Cardiac fibroblast (primary cell): ENCODE measurements around the gene OMG.

Source experiments
- DNase-seq, 2 donors: peaks; one replicate each; pipeline versions ENCODE4 v3.0.0 to v3.0.0-alpha.2; 2010; ENCODE audit warnings: low read depth in 2 of 2
- H3K4me3 ChIP-seq, 2 donors: replicated peaks in 1 of 2; 1 replicate in 1 of 2; 2 replicates in 1 of 2; pipeline ENCODE4 v1.5.1; 2011; ENCODE audit warnings: low read depth in 2 of 2, low read length in 2 of 2, mild to moderate bottlenecking in 2 of 2, moderate library complexity in 1 of 2
- TF ChIP-seq, protein P1 (sequence below): IDR thresholded peaks from one replicate; pipeline ENCODE4 v1.5.1; 2011; ENCODE audit warnings: low read depth, mild to moderate bottlenecking, low read length, inconsistent platforms

The OMG gene

DNA sequence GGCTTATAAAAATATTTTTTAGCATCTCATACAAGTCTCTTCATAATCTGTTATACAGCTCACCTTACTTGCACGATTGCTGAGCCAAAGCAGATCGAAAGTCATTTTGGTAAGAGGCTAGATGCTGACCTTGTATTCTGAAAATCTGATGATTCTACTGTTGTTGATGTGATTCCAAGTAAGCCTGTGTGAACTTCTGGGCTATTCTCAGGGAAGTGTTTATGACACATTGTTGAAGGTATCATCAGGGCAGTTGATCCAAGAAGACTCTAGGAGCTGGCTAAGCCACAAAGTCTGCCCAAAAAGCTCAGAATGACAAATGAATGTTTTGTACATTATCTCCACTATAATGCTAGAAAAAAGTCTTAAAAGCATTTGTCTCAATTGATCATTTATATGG is 16.0 kb downstream of the OMG start:
- no peak overlapping the region for H3K4me3 ChIP-seq
- TF ChIP-seq, protein P1, sequence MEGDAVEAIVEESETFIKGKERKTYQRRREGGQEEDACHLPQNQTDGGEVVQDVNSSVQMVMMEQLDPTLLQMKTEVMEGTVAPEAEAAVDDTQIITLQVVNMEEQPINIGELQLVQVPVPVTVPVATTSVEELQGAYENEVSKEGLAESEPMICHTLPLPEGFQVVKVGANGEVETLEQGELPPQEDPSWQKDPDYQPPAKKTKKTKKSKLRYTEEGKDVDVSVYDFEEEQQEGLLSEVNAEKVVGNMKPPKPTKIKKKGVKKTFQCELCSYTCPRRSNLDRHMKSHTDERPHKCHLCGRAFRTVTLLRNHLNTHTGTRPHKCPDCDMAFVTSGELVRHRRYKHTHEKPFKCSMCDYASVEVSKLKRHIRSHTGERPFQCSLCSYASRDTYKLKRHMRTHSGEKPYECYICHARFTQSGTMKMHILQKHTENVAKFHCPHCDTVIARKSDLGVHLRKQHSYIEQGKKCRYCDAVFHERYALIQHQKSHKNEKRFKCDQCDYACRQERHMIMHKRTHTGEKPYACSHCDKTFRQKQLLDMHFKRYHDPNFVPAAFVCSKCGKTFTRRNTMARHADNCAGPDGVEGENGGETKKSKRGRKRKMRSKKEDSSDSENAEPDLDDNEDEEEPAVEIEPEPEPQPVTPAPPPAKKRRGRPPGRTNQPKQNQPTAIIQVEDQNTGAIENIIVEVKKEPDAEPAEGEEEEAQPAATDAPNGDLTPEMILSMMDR: no peak
- peak in 1 of 2 donors; percentile 2 for DNase-seq

DNA sequence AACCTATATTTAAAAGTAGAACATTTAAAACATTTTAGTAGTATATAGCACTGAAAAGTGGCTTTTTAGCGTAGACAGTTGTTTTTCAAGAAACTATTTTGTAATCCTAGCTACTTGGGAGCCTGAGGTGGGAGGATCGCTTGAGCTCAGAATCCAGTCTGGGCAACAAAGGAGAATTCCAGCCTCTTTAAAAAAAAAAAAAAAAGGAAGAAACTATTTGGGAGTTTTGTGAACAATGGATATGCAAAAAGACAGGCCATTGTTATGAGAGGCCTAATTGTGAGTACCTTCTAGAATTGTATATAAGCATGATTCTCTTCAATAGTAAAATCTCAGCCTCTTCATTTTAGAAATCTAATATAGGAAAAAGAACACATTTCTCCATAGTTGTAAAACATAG is 17.6 kb downstream of the OMG start:
- no peak overlapping the region for H3K4me3 ChIP-seq
- peak in 1 of 2 donors; percentile 43 for DNase-seq
- TF ChIP-seq, protein P1: no peak

DNA sequence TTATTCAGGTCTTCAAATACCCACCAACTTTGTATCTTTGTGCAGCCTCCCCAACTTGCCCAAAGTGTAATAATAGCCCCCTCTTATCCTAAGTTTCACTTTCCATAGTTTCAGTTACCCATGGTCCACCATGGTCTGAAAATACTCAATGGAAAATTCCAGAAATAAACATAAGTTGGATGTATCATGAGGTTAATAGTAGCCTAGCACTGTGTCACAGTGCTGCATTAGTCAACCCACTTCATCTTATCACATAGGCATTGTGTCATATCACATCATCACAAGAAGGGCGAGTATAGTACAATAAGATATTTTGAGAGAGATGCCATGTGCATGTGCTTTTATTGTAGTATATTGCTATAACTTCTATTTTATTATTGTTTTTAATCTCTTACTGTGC is 21.9 kb downstream of the OMG start:
- TF ChIP-seq, protein P1: no peak
- peak; percentile 9 to 36 for DNase-seq
- H3K4me3 ChIP-seq: no peak overlapping the region

DNA sequence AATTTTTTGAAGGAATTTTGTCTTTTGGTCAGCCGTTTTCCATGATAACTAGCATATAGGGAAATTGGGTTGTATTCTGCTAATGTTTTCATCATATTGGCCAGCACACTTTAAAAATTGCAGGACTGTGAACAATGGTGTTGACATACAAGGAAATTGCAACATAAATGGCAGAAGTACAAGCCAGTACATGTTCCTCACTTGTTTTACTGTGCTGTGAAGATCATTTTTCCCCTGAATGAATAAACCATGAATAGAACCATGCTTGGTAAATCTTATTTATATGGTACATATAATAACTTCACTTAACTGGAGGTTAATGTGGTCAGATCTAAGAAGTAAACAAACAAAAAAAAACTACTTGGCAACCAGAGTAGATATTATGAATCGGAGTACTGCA is 22.8 kb downstream of the OMG start:
- no peak overlapping the region for H3K4me3 ChIP-seq
- TF ChIP-seq, protein P1: no peak
- peak; percentile 86 to 90 for DNase-seq

DNA sequence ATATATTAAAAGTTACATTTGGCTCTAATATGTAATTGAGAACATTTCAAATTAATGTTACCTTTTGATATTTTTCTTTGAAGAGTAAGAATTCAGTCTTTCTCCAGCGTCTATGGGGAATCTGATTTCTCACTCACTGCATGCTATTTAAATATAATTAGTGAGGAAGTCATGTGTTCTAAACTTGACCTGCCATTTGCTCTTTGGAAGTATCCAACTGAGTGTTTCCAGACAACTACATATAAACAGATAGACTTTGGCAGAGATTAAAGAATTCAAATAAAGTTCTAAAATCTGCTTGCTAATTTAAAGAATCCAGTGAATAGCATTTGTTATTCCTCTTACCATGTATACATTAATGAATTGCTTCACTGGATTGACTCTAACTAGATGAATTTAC is 23.5 kb downstream of the OMG start:
- peak in 1 of 2 donors; percentile 57 for DNase-seq
- H3K4me3 ChIP-seq: no peak overlapping the region
- TF ChIP-seq, protein P1: no peak

DNA sequence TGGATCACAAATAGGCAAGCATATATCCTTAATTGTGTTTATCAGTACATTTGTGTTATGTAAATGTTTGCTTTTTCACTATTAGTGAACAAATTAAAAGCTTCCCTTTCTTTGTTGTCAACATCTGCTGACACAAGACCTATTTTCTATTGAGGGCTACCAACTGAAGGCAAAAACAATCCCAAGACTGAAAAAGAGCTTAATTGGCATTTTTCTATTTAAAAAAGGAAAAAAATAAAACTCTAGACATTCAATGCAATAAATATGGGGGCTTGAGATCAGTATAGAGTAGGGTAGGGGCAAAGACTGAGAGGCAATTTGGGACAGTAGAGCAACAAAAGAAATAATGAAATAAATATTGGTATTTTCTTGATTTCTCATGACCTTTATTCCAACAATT is 24.2 kb downstream of the OMG start:
- H3K4me3 ChIP-seq: no peak overlapping the region
- TF ChIP-seq, protein P1: no peak
- no peak for DNase-seq

DNA sequence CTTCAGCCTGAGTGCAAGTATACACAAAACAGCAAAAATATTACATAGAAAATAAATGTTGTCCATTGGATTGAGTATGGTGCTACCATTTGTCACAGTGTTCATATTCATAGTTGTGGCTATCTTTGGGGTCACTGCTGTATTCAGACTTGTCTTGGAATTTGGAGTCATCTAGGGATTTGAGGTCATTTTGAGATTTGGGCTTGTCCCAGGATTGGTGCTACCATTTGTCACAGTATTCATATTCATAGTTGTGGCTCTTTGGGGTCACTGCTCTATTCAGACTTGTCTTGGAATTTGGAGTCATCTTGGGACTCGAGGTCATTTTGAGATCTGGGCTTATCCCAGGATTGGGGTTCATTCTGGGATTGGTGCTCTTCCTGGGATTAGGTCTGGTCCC is 24.8 kb downstream of the OMG start:
- DNase-seq: no peak
- TF ChIP-seq, protein P1: no peak
- H3K4me3 ChIP-seq: no peak overlapping the region
